Ovary (tissue), 9 donors: Measurements from ENCODE around the gene PRXL2B. TPM values are rescaled to one million over a fixed set of nuclear protein-coding genes. Genes with fewer than 3 reads are reported as not detected.

Experiments
- DNase-seq, 5 donors: peaks; one replicate each; pipeline ENCODE4 v3.0.0-alpha.2; 2019 to 2020
- H3K27ac ChIP-seq, 2 donors: fragments of 200-600 bp; one replicate each; pipeline versions ENCODE4 v1.5.1 to v1.8.0; 2019 to 2022
- H3K27me3 ChIP-seq: fragments of 200-600 bp; one replicate; pipeline ENCODE4 v1.8.0; 2022
- H3K36me3 ChIP-seq: fragments of 200-600 bp; sonication (generic); one replicate; pipeline ENCODE4 v1.5.1; 2019
- H3K4me1 ChIP-seq: one replicate; pipeline ENCODE4 v1.8.1; 2013; ENCODE audit warnings: mild to moderate bottlenecking, moderate library complexity; ENCODE audit not compliant: insufficient read depth
- H3K4me3 ChIP-seq: fragments of 200-600 bp; sonication (generic); one replicate; pipeline ENCODE4 v1.5.1; 2017
- H3K9me3 ChIP-seq, 2 donors: fragments of 200-600 bp in 1 of 2; sonication (generic) in 1 of 2; one replicate each; pipeline versions ENCODE4 v1.5.1 to v1.8.1; 2013 to 2019; ENCODE audit warnings: mild to moderate bottlenecking in 1 of 2, moderate library complexity in 1 of 2
- EP300 ChIP-seq: sonication (generic); formaldehyde crosslinking; IDR thresholded peaks from one replicate; pipeline ENCODE4 v1.6.1; 2017; ENCODE audit warnings: antibody characterized with exemption
- POLR2A ChIP-seq: fragments of 450-650 bp; IDR thresholded peaks from one replicate; pipeline ENCODE4 v1.6.1; 2017; ENCODE audit warnings: antibody characterized with exemption, mild to moderate bottlenecking, moderate library complexity
- WGBS, 3 donors: extraction: QIAGEN DNeasy Blood & Tissue Kit in 1 of 3; methylation state at CpG; one replicate each; pipeline versions ENCODE4 v1.1.5 to v1.1.7; 2013 to 2017; 5-methylcytosine and 5-hydroxymethylcytosine counted together
- intact Hi-C, 4 donors: fragments of 100-400 bp; cut with DNase I; formaldehyde crosslinking; loops; one replicate each; pipeline versions ENCODE4 v1.11.0 to v1.15.1; 2022 to 2023
- polyA plus RNA-seq, 2 donors: library from polyadenylated mRNA; stranded (reverse); fragments of 200-250 nt in 1 of 2; fragments of 350-450 nt in 1 of 2; fragmentation: Illumina TruSeq in 1 of 2; extraction: RNeasy Lipid Tissue Mini Kit (QIAGEN cat#74804) in 1 of 2; gene quantifications; one replicate each; pipeline ENCODE4 v1.2.3, GENCODE V29; 2013 to 2014
- total RNA-seq, 7 donors: library from RNA; depleted of rRNA in 2 of 7; stranded (reverse); fragments of >200 nt in 2 of 7; fragmentation: NEBNext Ultra II Directional in 3 of 7; extraction: Animal tissue kit (Norgen Biotek cat#: 25700) in 3 of 7; gene quantifications; one replicate each; pipeline versions ENCODE4 v1.1.0 to v1.2.4, GENCODE V29; 2016 to 2023
- TF ChIP-seq, protein P1 (sequence below), 3 donors: fragments of 450-650 bp in 2 of 3; fragments of 200-600 bp in 1 of 3; IDR thresholded peaks; one replicate each; pipeline versions ENCODE4 v1.5.1 to v1.8.0; 2016 to 2022; ENCODE audit warnings: antibody characterized with exemption in 3 of 3, mild to moderate bottlenecking in 1 of 3
- donor health status: DM: no; HTN: no; CAD: no; lungs with moderate emphysema.
- donor health status: DM: no; HTN: no; CAD: no.
- donor health status: Bipolar disorder and iron deficiency.
- donor health status: DM: yes; HTN: yes; CAD: no.
- donor health status: DM: no; HTN: no; CAD: no.
- donor health status: DM: yes; HTN: yes; CAD: no.

The PRXL2B gene
- total and polyA plus RNA-seq, 9 donors, result 3.2 to 34.1 (median 14.7) TPM

DNA sequence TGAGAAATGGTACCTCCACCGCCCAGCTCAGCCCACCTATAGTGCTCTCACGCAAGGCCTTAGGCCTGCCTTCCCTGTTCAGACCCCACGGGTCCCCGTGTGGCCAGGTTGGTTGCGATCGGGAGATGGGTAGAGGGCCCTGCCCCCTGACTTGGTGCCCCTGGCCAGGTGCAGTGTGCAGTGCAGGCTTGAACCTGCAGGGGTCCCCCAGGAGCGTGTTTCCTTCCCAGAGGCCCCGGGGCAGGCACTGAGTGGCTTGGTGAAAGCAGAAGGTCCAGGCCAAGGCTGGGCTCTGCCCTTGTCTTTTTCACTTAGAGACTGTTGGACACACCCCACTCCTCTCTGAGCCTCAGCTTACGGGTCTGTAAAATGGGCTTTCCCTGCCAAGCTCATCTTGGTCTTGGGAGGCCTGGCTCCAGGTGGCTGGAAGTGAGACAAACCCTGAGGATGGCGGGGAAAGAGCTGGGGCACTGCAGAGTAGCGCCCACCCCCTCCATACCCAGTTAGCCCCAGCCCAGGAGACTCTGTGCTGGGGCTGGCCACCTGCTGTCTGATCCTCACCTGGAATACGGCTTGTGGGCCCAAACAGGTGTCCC lies 47.2 kb upstream of the PRXL2B start:
- Histone ChIP-seq H3K9me3 (no peaks in the 10 kb centered on the region), H3K36me3 (no peaks in the 10 kb centered on the region), H3K4me3 (no peak overlapping the region), H3K27ac (no peak overlapping the region), H3K4me1 (peaks cover under 1% of the 10 kb centered on the region), H3K27me3 (no peaks in the 10 kb centered on the region)
- WGBS, 3 donors, result 71 to 82% (median 78%) methylated on average over 12 of the region's 12 CpGs
- no peak for DNase-seq
- TF ChIP-seq EP300 (no peak), POLR2A (no peak)
- TF ChIP-seq, protein P1, sequence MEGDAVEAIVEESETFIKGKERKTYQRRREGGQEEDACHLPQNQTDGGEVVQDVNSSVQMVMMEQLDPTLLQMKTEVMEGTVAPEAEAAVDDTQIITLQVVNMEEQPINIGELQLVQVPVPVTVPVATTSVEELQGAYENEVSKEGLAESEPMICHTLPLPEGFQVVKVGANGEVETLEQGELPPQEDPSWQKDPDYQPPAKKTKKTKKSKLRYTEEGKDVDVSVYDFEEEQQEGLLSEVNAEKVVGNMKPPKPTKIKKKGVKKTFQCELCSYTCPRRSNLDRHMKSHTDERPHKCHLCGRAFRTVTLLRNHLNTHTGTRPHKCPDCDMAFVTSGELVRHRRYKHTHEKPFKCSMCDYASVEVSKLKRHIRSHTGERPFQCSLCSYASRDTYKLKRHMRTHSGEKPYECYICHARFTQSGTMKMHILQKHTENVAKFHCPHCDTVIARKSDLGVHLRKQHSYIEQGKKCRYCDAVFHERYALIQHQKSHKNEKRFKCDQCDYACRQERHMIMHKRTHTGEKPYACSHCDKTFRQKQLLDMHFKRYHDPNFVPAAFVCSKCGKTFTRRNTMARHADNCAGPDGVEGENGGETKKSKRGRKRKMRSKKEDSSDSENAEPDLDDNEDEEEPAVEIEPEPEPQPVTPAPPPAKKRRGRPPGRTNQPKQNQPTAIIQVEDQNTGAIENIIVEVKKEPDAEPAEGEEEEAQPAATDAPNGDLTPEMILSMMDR (IDR thresholded peaks at IDR 0.05), result no peak
- intact Hi-C loops, result no loop called here

DNA sequence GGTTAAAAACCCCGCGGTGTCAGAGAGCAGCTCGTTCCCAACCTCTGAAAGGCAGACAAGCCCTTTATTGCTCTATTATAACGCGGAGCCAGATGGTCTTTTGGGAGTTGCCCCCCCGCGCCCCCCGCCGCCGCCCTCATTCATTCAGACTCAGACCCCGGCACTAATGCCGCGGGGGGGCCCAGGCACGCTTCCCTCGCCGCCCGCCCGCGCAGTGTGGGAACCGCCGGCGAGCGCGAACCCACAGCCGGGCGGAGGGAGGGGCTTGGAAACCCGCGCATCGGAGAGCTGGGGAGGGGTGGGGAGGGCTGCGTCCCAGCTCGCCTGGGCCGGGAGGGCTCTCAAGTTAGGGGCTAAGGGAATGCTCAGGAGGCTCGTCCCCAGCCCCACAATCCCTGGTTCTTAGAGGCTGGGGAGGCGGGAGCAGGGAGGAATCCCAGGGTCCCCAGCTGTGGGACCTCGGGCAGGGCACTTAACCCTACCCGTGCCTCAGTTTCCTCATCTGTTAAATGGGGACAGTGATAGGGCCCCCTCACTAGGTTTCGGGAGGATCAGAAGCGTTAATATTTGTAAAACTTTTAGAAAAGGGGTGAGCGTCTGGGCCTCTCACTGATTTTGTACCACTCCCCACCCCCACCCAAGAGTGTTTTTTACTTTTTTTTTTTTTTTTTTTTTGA lies 45.6 kb upstream of the PRXL2B start:
- no peaks in the 10 kb centered on the region for H3K9me3 ChIP-seq
- peaks cover 10% of the 10 kb centered on the region for H3K4me1 ChIP-seq
- no peak overlapping the region for H3K27ac ChIP-seq
- H3K36me3 ChIP-seq, result no peaks in the 10 kb centered on the region
- H3K4me3 ChIP-seq, result no peak overlapping the region
- DNase-seq, result no peak
- H3K27me3 ChIP-seq, result no peaks in the 10 kb centered on the region
- WGBS, 3 donors, result 11 to 25% (median 12%) methylated on average over 18 to 39 of the region's 39 CpGs
- intact Hi-C loops, result loop anchor here in 1 of 4 donors (10.0 kb wide), 1 partner anchor 366 kb away; no protein-coding TSS in a partner anchor
- TF ChIP-seq POLR2A, result no peak

DNA sequence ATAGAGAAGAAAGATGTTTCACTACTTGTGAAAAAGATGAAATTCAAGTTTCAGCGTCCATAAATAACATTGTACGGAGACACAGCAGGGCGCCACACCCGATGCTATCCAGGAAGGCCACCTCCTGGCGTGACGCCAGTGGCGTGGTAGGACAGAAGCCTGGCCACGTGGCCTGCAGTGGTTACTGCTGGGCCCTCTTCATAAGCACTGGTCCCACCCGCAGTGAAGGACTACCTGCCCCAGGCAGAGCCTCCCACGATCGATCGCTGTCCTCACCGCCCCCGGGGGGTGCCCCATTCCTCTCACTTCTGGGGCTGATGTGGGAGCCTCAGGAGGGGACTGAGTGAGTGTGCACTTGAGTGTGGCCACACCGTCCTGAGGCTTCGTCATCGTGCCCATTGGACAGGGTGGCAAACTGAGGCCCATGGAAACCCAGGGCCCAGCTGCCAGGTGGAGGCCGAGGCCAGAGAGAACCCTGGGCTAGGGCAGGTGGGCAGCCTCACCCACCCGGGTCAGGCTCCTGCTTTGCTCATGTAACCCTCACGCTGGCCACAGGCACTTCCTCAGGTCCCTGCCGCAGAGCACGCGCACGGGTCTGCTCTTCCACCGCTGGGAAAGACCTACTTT lies 44.8 kb upstream of the PRXL2B start:
- TF ChIP-seq, protein P1 (IDR thresholded peaks at IDR 0.05), result no peak
- TF ChIP-seq POLR2A (no peak), EP300 (no peak)
- Histone ChIP-seq H3K27me3 (no peaks in the 10 kb centered on the region), H3K36me3 (no peaks in the 10 kb centered on the region), H3K9me3 (no peaks in the 10 kb centered on the region), H3K4me3 (no peak overlapping the region), H3K27ac (no peak overlapping the region), H3K4me1 (peaks cover 15% of the 10 kb centered on the region)
- no peak for DNase-seq
- WGBS, 3 donors, result 74 to 80% (median 78%) methylated on average over 24 to 25 of the region's 25 CpGs
- intact Hi-C loops, result loop anchor here in 1 of 4 donors (10.0 kb wide), 1 partner anchor 367 kb away; no protein-coding TSS in a partner anchor

DNA sequence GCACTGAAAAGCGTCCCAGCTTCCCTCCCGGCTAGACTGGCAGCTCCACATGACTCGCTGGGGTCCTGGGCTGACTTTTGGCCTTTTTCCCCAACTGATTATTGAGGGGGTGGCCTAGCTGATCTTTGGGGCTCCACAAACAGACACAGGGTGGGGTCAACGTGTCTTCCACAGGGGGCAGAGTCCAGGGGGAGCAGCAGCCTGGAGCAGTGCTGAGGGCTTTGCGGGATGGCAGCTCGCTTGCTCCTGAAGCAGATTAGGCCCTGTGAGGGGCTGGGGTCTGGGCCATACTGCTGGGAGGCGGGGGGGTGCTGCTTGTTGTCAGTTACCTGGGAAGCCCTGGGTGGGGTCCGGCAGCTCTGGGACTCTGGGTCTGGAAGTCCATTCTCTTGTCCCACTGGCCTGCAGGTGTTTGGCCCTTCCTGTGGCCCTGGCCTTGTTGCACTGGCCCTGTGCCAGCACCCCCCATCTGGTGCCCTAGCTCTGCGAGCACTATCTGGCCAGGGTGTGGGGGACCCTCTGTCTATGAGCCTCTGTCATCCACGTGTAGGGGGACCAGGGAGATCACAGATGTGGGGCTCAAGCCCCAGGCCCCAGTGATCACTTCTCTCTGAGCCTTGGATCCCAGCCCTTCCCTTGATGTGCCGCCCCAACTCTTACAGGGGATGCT lies 44.2 kb upstream of the PRXL2B start:
- no peaks in the 10 kb centered on the region for H3K9me3 ChIP-seq
- no peak overlapping the region for H3K4me3 ChIP-seq
- H3K27ac ChIP-seq, result no peak overlapping the region
- intact Hi-C loops, result loop anchor here in 1 of 4 donors (10.0 kb wide), 1 partner anchor 368 kb away; no protein-coding TSS in a partner anchor
- no peaks in the 10 kb centered on the region for H3K27me3 ChIP-seq
- no peak for DNase-seq
- 78 to 85% (median 80%) methylated on average over 11 of the region's 11 CpGs for WGBS, 3 donors
- no peaks in the 10 kb centered on the region for H3K36me3 ChIP-seq
- TF ChIP-seq, protein P1 (IDR thresholded peaks at IDR 0.05), result no peak
- no peak for TF ChIP-seq POLR2A
- TF ChIP-seq EP300, result no peak
- peaks cover 16% of the 10 kb centered on the region for H3K4me1 ChIP-seq
